GM19351 (cell line): Measurements from ENCODE around the gene STK32C.
"Not testable (repeated sequence)": the region's sequence is repeated elsewhere in the genome, so short reads cannot be mapped to it uniquely, and the experiment has no call there.

Source experiments
- ATAC-seq: cut with Tn5 transposase; IDR thresholded peaks from one replicate; pipeline ENCODE4 v1.9.1; 2021; ENCODE audit warnings: mild to moderate bottlenecking, moderate library complexity; ENCODE audit not compliant: unreplicated experiment

STK32C gene

GRCh38 chr10:132160834-132161622 lies 146.7 kb downstream of the STK32C start:
- ATAC-seq = not testable (repeated sequence)

GRCh38 chr10:132160231-132160630 lies 147.5 kb downstream of the STK32C start:
- ATAC-seq = not testable (repeated sequence)

- ATAC-seq = not testable (repeated sequence)
These were observed 148.2 kb downstream of the STK32C start for GRCh38 chr10:132159302-132160230.

GRCh38 chr10:132158823-132159222 lies 148.9 kb downstream of the STK32C start:
- no peak for ATAC-seq

- no peak for ATAC-seq
These were observed 149.5 kb downstream of the STK32C start for GRCh38 chr10:132158122-132158741.
